Smooth muscle cell of the pulmonary artery (primary cell): ENCODE results near the gene SCFD1. TPM values are rescaled to one million over a fixed set of nuclear protein-coding genes. Genes with fewer than 3 reads are reported as not detected.

Experiments
- total RNA-seq: library from RNA; depleted of rRNA; stranded (reverse); fragments of >200 nt; gene quantifications from 2 replicates; pipeline ENCODE4 v1.2.3, GENCODE V29; 2014

SCFD1 gene, protein sequence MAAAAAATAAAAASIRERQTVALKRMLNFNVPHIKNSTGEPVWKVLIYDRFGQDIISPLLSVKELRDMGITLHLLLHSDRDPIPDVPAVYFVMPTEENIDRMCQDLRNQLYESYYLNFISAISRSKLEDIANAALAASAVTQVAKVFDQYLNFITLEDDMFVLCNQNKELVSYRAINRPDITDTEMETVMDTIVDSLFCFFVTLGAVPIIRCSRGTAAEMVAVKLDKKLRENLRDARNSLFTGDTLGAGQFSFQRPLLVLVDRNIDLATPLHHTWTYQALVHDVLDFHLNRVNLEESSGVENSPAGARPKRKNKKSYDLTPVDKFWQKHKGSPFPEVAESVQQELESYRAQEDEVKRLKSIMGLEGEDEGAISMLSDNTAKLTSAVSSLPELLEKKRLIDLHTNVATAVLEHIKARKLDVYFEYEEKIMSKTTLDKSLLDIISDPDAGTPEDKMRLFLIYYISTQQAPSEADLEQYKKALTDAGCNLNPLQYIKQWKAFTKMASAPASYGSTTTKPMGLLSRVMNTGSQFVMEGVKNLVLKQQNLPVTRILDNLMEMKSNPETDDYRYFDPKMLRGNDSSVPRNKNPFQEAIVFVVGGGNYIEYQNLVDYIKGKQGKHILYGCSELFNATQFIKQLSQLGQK
- 94.2 and 126 TPM in 2 replicates for total RNA-seq

DNA sequence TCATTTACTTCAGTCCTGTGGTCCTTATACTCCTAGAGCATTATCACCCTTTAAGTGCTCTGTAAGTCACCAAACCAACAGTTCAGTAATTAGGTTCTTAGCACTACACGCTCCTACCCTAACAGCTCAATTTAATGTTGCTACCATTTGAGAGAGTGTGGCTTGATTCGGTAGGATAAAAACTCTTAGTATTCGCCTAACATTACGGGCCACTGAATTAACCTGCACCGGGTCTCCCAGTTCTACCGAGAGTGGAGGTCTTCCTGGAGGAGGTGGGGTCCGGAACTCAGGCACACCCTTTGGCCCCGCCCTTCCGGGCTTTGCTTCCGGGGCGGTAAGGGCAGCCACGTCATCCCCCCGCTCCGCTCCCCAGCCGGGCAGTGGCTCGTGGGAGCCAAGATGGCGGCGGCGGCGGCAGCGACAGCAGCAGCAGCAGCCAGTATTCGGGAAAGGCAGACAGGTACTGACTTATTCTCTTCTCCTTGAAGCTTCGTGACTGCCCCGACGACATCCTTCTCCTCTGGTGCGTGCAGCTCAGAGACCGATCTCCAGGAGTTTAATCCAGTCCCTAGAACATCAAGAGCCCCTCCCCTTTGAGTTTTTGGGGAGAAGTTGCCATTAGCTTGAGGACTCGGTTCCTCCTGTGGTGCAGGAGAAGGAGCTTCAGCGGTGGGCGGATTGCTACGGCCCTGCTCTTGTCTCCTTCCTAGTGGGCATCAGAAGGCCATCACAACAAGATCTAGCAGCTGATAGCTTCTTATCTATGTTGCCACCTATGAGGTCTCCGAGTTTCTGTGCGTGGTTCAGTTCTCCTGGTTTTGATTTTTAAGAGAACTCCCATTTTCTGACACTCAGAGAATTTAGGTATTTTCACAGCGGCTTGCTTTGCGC, at the start of gene SCFD1:
TSS of gene SCFD1 (plus strand) at position 380 of the 891 bp plus-strand sequence. CDS start at position 400, 20 bp downstream.

Other genes starting within 250 kb of the SCFD1 start
- gene G2E3, start 63.2 kb upstream of the SCFD1 start, total RNA-seq, result 14.8 and 19.9 TPM in 2 replicates